ENCODE results near the gene BYSL. TPM values are rescaled to one million over a fixed set of nuclear protein-coding genes. Genes with fewer than 3 reads are reported as not detected.

BYSL gene
- total RNA-seq, 1 donor from 2014 or later, result 11.5 TPM

- TF ChIP-seq EZH2 (IDR thresholded peaks at IDR 0.05) (no peak), CTCF (IDR thresholded peaks at IDR 0.05) (no peak), EZH2phosphoT487 (IDR thresholded peaks at IDR 0.05) (no peak)
- H3K9ac ChIP-seq, result peak overlapping the region; percentile 95
- no peaks in the 10 kb centered on the region for H3K9me3 Mint-ChIP-seq
- peaks cover 38% of the 10 kb centered on the region for H4K20me1 ChIP-seq (ENCODE audit: low read depth)
- no peaks in the 10 kb centered on the region for H3K36me3 ChIP-seq
- no peak overlapping the region for H3K27ac ChIP-seq
- peaks cover 88% of the 10 kb centered on the region for H3K79me2 ChIP-seq (ENCODE audit: low read depth)
- peak overlapping the region; percentile 100 for H3K27ac Mint-ChIP-seq
- H3K9me3 ChIP-seq (ENCODE audit: low read depth), result no peaks in the 10 kb centered on the region
- peaks cover 14% of the 10 kb centered on the region for H3K36me3 Mint-ChIP-seq
- H3K4me3 ChIP-seq, result peak overlapping the region; percentile 94
- H3K27me3 Mint-ChIP-seq (ENCODE audit: insufficient read depth, low read depth), result peaks cover 2% of the 10 kb centered on the region
- no peaks in the 10 kb centered on the region for H3K27me3 ChIP-seq
- H3K4me1 ChIP-seq, result peaks cover 22% of the 10 kb centered on the region
- peaks cover 8% of the 10 kb centered on the region for H3F3A ChIP-seq (ENCODE audit: low read depth)
- no peak for DNase-seq (ENCODE audit: low spot score)
- H3K4me2 ChIP-seq, result peak overlapping the region; percentile 99
- H2AFZ ChIP-seq (replicated peaks), result peak overlapping the region; percentile 98
- H3K4me1 Mint-ChIP-seq, result peaks cover 23% of the 10 kb centered on the region
- H3K4me3 Mint-ChIP-seq, result peak overlapping the region; percentile 100
Measured at GRCh38 chr6:41921712-41921998, 356 bp downstream of the BYSL start.

DNA sequence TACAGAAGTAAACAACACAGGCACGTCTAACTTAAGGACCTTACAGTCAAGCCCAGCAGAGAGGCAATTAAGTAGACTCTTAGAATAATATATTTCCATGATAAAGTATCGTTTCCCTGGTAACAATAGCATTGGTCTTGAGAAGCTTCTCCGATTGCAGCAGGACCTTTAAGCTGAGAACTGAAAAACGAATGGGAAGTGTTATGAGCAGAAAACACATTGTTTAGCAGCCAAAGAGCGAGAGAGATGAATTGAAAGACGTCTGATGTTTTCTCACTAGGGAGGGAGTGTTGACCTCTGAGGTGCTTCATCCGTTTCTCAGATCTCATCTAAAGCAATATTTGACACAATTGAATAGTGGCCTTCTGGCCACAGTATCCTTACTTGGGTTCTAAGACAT, 855 bp downstream of the BYSL start:
- no peaks in the 10 kb centered on the region for H3K36me3 ChIP-seq
- H3K27me3 ChIP-seq, result no peaks in the 10 kb centered on the region
- H3K9me3 Mint-ChIP-seq, result no peaks in the 10 kb centered on the region
- H3K4me2 ChIP-seq, result peak overlapping the region; percentile 99
- H3K27ac Mint-ChIP-seq, result no peak overlapping the region
- peaks cover 22% of the 10 kb centered on the region for H3K4me1 ChIP-seq
- peaks cover 8% of the 10 kb centered on the region for H3F3A ChIP-seq (ENCODE audit: low read depth)
- peaks cover 43% of the 10 kb centered on the region for H4K20me1 ChIP-seq (ENCODE audit: low read depth)
- peaks cover 15% of the 10 kb centered on the region for H3K36me3 Mint-ChIP-seq
- TF ChIP-seq CTCF (IDR thresholded peaks at IDR 0.05) (no peak), EZH2phosphoT487 (IDR thresholded peaks at IDR 0.05) (no peak), EZH2 (IDR thresholded peaks at IDR 0.05) (no peak)
- peak overlapping the region; percentile 95 for H3K9ac ChIP-seq
- H2AFZ ChIP-seq (replicated peaks), result peak overlapping the region; percentile 98
- no peak overlapping the region for H3K27ac ChIP-seq
- H3K27me3 Mint-ChIP-seq (ENCODE audit: insufficient read depth, low read depth), result no peaks in the 10 kb centered on the region
- H3K4me1 Mint-ChIP-seq, result peaks cover 23% of the 10 kb centered on the region
- no peak for DNase-seq (ENCODE audit: low spot score)
- peaks cover 88% of the 10 kb centered on the region for H3K79me2 ChIP-seq (ENCODE audit: low read depth)
- H3K4me3 ChIP-seq, result peak overlapping the region; percentile 94
- no peaks in the 10 kb centered on the region for H3K9me3 ChIP-seq (ENCODE audit: low read depth)
- peak overlapping the region; percentile 100 for H3K4me3 Mint-ChIP-seq

DNA sequence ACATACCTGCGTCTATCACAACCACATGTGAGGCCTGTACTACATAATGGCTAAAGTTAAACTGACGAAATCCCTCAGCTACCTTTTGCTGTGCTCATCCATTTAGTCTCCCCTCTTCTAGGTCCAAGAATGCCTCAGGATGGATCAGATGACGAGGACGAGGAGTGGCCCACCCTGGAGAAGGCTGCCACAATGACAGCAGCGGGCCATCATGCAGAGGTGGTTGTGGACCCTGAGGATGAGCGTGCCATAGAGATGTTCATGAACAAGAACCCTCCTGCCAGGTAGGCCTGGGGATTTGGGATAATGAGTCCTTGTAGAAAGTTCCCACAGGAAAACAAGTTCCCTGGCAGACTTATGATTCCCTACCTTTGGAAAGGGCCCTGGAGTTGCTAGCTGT, 6.0 kb downstream of the BYSL start:
- no peak for TF ChIP-seq CTCF (IDR thresholded peaks at IDR 0.05)
- TF ChIP-seq EZH2 (IDR thresholded peaks at IDR 0.05), result no peak
- TF ChIP-seq EZH2phosphoT487 (IDR thresholded peaks at IDR 0.05), result no peak
- H3K9ac ChIP-seq, result no peak overlapping the region
- peaks cover 70% of the 10 kb centered on the region for H3K79me2 ChIP-seq (ENCODE audit: low read depth)
- H2AFZ ChIP-seq (replicated peaks), result no peak overlapping the region
- Mint-ChIP-seq H3K27me3 (ENCODE audit: insufficient read depth, low read depth) (no peaks in the 10 kb centered on the region), H3K36me3 (peaks cover 25% of the 10 kb centered on the region), H3K4me1 (peaks cover 13% of the 10 kb centered on the region), H3K27ac (no peak overlapping the region), H3K9me3 (no peaks in the 10 kb centered on the region), H3K4me3 (no peak overlapping the region)
- H3F3A ChIP-seq (ENCODE audit: low read depth), result no peaks in the 10 kb centered on the region
- H3K4me1 ChIP-seq, result peaks cover 15% of the 10 kb centered on the region
- DNase-seq (ENCODE audit: low spot score), result no peak
- H3K27me3 ChIP-seq, result no peaks in the 10 kb centered on the region
- no peaks in the 10 kb centered on the region for H3K9me3 ChIP-seq (ENCODE audit: low read depth)
- H3K4me2 ChIP-seq, result no peak overlapping the region
- no peak overlapping the region for H3K27ac ChIP-seq
- H3K36me3 ChIP-seq, result no peaks in the 10 kb centered on the region
- H4K20me1 ChIP-seq (ENCODE audit: low read depth), result peaks cover 35% of the 10 kb centered on the region
- no peak overlapping the region for H3K4me3 ChIP-seq
